GM12875 (cell line): ENCODE data around the gene UGT1A5.

ENCODE experiments used
- H3K4me3 ChIP-seq: one replicate; pipeline ENCODE4 v1.5.1; 2011; ENCODE audit warnings: low read depth, low read length, control low read depth
- TF ChIP-seq, protein P1 (sequence below): IDR thresholded peaks from 2 replicates; pipeline ENCODE4 v1.5.1; 2011; ENCODE audit warnings: low read depth, mild to moderate bottlenecking, control low read depth, inconsistent platforms, low read length, moderate library complexity, borderline replicate concordance; ENCODE audit not compliant: insufficient read depth

The UGT1A5 gene

DNA sequence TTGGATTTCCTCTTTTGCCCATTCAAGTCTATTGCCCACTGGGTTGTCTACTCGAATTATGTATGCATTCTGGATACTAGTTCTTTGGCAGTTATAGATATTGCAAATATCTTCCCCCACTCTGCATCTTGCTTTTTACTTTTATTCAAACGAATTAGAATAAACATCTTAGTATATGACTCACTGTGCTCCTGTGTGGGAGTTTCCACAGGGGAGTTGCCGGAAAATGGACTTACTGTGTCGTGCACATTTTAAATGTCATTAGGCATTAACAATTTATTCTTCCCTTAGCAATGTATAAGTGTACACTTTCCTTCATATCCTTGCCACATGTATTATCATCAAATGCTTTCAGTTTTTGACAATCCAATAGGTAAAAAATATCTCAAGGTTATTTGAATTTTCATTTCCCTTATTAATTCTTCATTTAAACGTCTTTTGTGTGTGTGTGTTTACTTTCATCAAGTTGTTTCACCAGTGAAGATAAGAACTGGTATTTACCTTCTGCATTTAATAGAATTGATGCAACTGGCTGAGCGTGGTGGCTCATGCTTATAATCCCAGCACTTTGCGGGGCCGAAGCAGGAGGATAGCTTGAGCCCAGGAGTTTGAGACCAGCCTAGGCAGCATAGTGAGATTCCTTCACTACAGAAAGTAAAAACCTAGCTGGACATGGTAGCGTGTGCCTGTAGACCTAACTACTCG lies 4.6 kb upstream of the UGT1A5 start:
- TF ChIP-seq, protein P1, sequence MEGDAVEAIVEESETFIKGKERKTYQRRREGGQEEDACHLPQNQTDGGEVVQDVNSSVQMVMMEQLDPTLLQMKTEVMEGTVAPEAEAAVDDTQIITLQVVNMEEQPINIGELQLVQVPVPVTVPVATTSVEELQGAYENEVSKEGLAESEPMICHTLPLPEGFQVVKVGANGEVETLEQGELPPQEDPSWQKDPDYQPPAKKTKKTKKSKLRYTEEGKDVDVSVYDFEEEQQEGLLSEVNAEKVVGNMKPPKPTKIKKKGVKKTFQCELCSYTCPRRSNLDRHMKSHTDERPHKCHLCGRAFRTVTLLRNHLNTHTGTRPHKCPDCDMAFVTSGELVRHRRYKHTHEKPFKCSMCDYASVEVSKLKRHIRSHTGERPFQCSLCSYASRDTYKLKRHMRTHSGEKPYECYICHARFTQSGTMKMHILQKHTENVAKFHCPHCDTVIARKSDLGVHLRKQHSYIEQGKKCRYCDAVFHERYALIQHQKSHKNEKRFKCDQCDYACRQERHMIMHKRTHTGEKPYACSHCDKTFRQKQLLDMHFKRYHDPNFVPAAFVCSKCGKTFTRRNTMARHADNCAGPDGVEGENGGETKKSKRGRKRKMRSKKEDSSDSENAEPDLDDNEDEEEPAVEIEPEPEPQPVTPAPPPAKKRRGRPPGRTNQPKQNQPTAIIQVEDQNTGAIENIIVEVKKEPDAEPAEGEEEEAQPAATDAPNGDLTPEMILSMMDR = no peak
- H3K4me3 ChIP-seq = no peak overlapping the region

- no peak overlapping the region for H3K4me3 ChIP-seq
- TF ChIP-seq, protein P1 = no peak
Measured at GRCh38 chr2:233708942-233709341, 3.8 kb upstream of the UGT1A5 start.

DNA sequence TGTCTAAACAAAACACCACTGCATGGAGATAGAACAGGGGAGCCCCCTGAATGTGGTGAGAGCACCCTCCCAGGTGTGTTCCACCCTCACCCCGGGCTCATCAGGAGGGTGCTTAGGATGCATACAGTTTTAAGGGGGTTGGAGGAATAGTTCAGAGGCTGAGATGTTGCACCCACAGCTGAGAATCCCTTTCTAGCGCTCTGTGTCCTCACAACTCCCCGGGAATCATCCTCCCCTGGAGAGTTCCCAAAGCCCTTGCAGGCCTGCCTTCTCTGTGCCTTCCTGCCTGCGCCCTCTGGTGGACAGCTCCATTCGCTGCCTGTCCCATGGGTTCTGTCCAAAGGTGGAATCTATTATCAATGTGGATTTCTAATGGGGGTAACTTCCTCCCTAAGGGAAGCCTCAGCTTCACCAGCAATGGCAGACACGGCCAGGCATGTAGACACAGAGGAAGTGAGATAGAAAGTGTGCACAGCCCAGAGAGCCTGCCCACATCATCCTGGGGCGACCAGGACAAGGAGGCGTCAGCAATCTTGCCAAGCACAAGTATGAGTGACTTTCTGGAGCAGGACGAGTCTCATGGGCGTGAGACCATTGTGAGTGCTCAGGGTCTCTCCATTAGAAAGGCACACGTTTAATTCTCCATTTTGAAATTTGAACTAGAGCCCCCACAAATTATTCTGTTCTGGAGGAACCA lies 1.2 kb upstream of the UGT1A5 start:
- TF ChIP-seq, protein P1 = peak; percentile 93
- no peak overlapping the region for H3K4me3 ChIP-seq

- TF ChIP-seq, protein P1 = no peak
- no peak overlapping the region for H3K4me3 ChIP-seq
Measured at GRCh38 chr2:233713262-233713615, 532 bp downstream of the UGT1A5 start.

GRCh38 chr2:233714121-233714520 lies 1.4 kb downstream of the UGT1A5 start:
- TF ChIP-seq, protein P1 = no peak
- H3K4me3 ChIP-seq = no peak overlapping the region

GRCh38 chr2:233718552-233718951 lies 5.8 kb downstream of the UGT1A5 start, which contains the start of gene UGT1A4:
Gene UGT1A4 (plus strand): TSS chr2:233718736. CDS start chr2:233718821, 85 bp downstream.
- no peak within 1 kb of the TSS for H3K4me3 ChIP-seq
- TF ChIP-seq, protein P1 = no peak
